GM19043 (cell line): ENCODE data around the gene BANF1.
A peak's percentile ranks its signal among the peaks of the same experiment; 100 is the strongest.

ENCODE experiments used
- ATAC-seq: cut with Tn5 transposase; IDR thresholded peaks from one replicate; pipeline ENCODE4 v1.9.1; 2021; ENCODE audit warnings: low read depth; ENCODE audit not compliant: unreplicated experiment

Gene BANF1

GRCh38 chr11:66001942-66002647, at the start of gene BANF1, which contains the start of gene EIF1AD:
TSS of gene BANF1 (plus strand) at chr11:66002503. CDS start at chr11:66003251, 748 bp downstream.
TSS of gene EIF1AD (minus strand) at chr11:66002157. CDS start at chr11:66000389, 1,768 bp downstream.
- peak; percentile 82 for ATAC-seq

- no peak for ATAC-seq
Observed at GRCh38 chr11:65953471-65953870, 48.8 kb upstream of the BANF1 start.

GRCh38 chr11:65954771-65955170, 47.5 kb upstream of the BANF1 start:
- no peak for ATAC-seq

GRCh38 chr11:65958291-65958690, 44.0 kb upstream of the BANF1 start:
- no peak for ATAC-seq

- no peak for ATAC-seq
Observed at GRCh38 chr11:65958774-65959420, 43.4 kb upstream of the BANF1 start.

- ATAC-seq = no peak
Observed at GRCh38 chr11:65960824-65961266, 41.5 kb upstream of the BANF1 start.

GRCh38 chr11:65961267-65962140, 40.8 kb upstream of the BANF1 start, which contains the start of gene SART1:
TSS of gene SART1 (plus strand) at chr11:65961734. CDS start at chr11:65961781, 47 bp downstream.
- peak; percentile 85 for ATAC-seq

- no peak for ATAC-seq
Observed at GRCh38 chr11:65962141-65962564, 40.1 kb upstream of the BANF1 start.

- no peak for ATAC-seq
Observed at GRCh38 chr11:65964906-65965305, 37.4 kb upstream of the BANF1 start.

GRCh38 chr11:65965986-65966762, 36.1 kb upstream of the BANF1 start:
- no peak for ATAC-seq

GRCh38 chr11:65967329-65967934, 34.9 kb upstream of the BANF1 start:
- ATAC-seq = no peak

- no peak for ATAC-seq
Observed at GRCh38 chr11:65968600-65969482, 33.5 kb upstream of the BANF1 start.

GRCh38 chr11:65972116-65972515, 30.2 kb upstream of the BANF1 start:
- no peak for ATAC-seq

GRCh38 chr11:65973439-65974110, 28.7 kb upstream of the BANF1 start:
- ATAC-seq = no peak

GRCh38 chr11:65975771-65976170, 26.5 kb upstream of the BANF1 start:
- no peak for ATAC-seq

- no peak for ATAC-seq
Observed at GRCh38 chr11:65976216-65977176, 25.8 kb upstream of the BANF1 start.
